Measurements from ENCODE around the gene REXO4. TPM values are rescaled to one million over a fixed set of nuclear protein-coding genes. Genes with fewer than 3 reads are reported as not detected.

REXO4 gene
- total and polyA plus RNA-seq, 11 donors, result 9.6 to 30.6 (median 13.7) TPM

GRCh38 chr9:133449760-133450159 lies 31.9 kb upstream of the REXO4 start:
- ATAC-seq (no peak), DNase-seq (no peak)
- TF ChIP-seq CTCF (IDR thresholded peaks at IDR 0.05) (no peak), POLR2A (IDR thresholded peaks at IDR 0.05) (no peak)
- no peak overlapping the region for H3K27ac ChIP-seq
- intact Hi-C loops (cut with DNase I), result no loop called here
- no peaks in the 10 kb centered on the region for H3K36me3 ChIP-seq
- H3K4me1 ChIP-seq, result no peaks in the 10 kb centered on the region
- WGBS, 4 donors, result 90 to 96% (median 93%) methylated on average over 11 to 12 of the region's 12 CpGs
- no peaks in the 10 kb centered on the region for H3K27me3 ChIP-seq
- H3K4me3 ChIP-seq, result no peak overlapping the region
- no peaks in the 10 kb centered on the region for H3K9me3 ChIP-seq

GRCh38 chr9:133448487-133448972 lies 30.7 kb upstream of the REXO4 start:
- Histone ChIP-seq H3K4me3 (no peak overlapping the region), H3K27me3 (no peaks in the 10 kb centered on the region), H3K9me3 (no peaks in the 10 kb centered on the region), H3K36me3 (no peaks in the 10 kb centered on the region), H3K4me1 (no peaks in the 10 kb centered on the region), H3K27ac (no peak overlapping the region)
- 56 to 64% (median 59%) methylated on average over 11 to 13 of the region's 13 CpGs for WGBS, 4 donors
- intact Hi-C loops (cut with DNase I), result no loop called here
- no peak for TF ChIP-seq CTCF (IDR thresholded peaks at IDR 0.05)
- no peak for TF ChIP-seq POLR2A (IDR thresholded peaks at IDR 0.05)
- ATAC-seq, result peak in 1 of 4 donors; percentile 33
- no peak for DNase-seq

GRCh38 chr9:133445293-133445969 lies 27.6 kb upstream of the REXO4 start:
- Histone ChIP-seq H3K27me3 (no peaks in the 10 kb centered on the region), H3K4me1 (no peaks in the 10 kb centered on the region), H3K36me3 (no peaks in the 10 kb centered on the region), H3K4me3 (no peak overlapping the region), H3K27ac (no peak overlapping the region), H3K9me3 (no peaks in the 10 kb centered on the region)
- WGBS, 4 donors, result 79 to 89% (median 81%) methylated on average over 16 to 23 of the region's 23 CpGs
- ATAC-seq, result no peak
- no peak for TF ChIP-seq POLR2A (IDR thresholded peaks at IDR 0.05)
- no peak for TF ChIP-seq CTCF (IDR thresholded peaks at IDR 0.05)
- intact Hi-C loops (cut with DNase I), result no loop called here
- DNase-seq, result no peak

GRCh38 chr9:133443982-133444381 lies 26.2 kb upstream of the REXO4 start:
- TF ChIP-seq POLR2A (IDR thresholded peaks at IDR 0.05) (no peak), CTCF (IDR thresholded peaks at IDR 0.05) (no peak)
- no peak for ATAC-seq
- no peaks in the 10 kb centered on the region for H3K9me3 ChIP-seq
- intact Hi-C loops (cut with DNase I), result no loop called here
- no peaks in the 10 kb centered on the region for H3K36me3 ChIP-seq
- H3K4me1 ChIP-seq, result no peaks in the 10 kb centered on the region
- no peak overlapping the region for H3K4me3 ChIP-seq
- no peak for DNase-seq
- no peak overlapping the region for H3K27ac ChIP-seq
- no peaks in the 10 kb centered on the region for H3K27me3 ChIP-seq
- 79 to 88% (median 84%) methylated on average over 8 of the region's 8 CpGs for WGBS, 4 donors

Data from heart left ventricle (tissue), 16 donors.